ENCODE data around the gene PRKAR1B.

GRCh38 chr7:600149-601035 lies 126.7 kb downstream of the PRKAR1B start:
- TF ChIP-seq, protein P1, sequence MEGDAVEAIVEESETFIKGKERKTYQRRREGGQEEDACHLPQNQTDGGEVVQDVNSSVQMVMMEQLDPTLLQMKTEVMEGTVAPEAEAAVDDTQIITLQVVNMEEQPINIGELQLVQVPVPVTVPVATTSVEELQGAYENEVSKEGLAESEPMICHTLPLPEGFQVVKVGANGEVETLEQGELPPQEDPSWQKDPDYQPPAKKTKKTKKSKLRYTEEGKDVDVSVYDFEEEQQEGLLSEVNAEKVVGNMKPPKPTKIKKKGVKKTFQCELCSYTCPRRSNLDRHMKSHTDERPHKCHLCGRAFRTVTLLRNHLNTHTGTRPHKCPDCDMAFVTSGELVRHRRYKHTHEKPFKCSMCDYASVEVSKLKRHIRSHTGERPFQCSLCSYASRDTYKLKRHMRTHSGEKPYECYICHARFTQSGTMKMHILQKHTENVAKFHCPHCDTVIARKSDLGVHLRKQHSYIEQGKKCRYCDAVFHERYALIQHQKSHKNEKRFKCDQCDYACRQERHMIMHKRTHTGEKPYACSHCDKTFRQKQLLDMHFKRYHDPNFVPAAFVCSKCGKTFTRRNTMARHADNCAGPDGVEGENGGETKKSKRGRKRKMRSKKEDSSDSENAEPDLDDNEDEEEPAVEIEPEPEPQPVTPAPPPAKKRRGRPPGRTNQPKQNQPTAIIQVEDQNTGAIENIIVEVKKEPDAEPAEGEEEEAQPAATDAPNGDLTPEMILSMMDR (IDR thresholded peaks at IDR 0.05) = no peak
- no peak for TF ChIP-seq POLR2A (IDR thresholded peaks at IDR 0.05)

Measured in stomach (tissue), 4 donors.